ENCODE results near the gene STK32C.

GRCh38 chr10:132346806-132347205 lies 39.1 kb upstream of the STK32C start:
- TF ChIP-seq CTCF (IDR thresholded peaks at IDR 0.05) (no peak), EP300 (IDR thresholded peaks at IDR 0.05) (no peak), POLR2AphosphoS5 (IDR thresholded peaks at IDR 0.05) (no peak)
